GM12892 (cell line): Measurements from ENCODE around the gene LYRM4.

Experiments
- DNase-seq: peaks from one replicate; pipeline ENCODE4 v3.0.0; 2011; ENCODE audit not compliant: insufficient read length
- FAIRE-seq: peaks from 2 replicates; lab custom pipeline; 2011; peaks lifted over from hg19 to GRCh38; lab: Jason Lieb, UNC
- POLR2A ChIP-seq: IDR thresholded peaks from 2 replicates; pipeline ENCODE4 v1.6.1; 2011; ENCODE audit warnings: low read depth, low read length, control low read depth
- POLR2AphosphoS5 ChIP-seq: IDR thresholded peaks from 2 replicates; pipeline ENCODE4 v1.6.1; 2011; ENCODE audit warnings: low read depth, low read length, control low read depth
- TAF1 ChIP-seq: IDR thresholded peaks from 2 replicates; pipeline ENCODE4 v1.6.1; 2011; ENCODE audit warnings: low read depth, mild to moderate bottlenecking, control low read depth, low read length, borderline replicate concordance

The LYRM4 gene

DNA sequence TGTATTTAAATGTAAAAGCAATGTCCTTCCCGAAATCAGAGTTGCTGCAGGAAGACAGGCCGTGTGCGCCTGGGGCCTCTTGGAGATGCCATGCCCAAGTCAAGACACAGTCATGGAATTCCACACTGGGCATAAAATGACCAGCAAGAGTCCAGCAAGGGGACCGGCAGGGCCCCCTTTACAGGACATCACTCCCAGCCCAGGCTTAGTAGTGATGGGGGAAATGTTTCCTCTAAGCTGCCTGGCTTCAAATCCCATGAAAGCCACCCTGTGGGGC lies 177.5 kb downstream of the LYRM4 start:
- no peak for FAIRE-seq
- DNase-seq: no peak
- TF ChIP-seq POLR2AphosphoS5 (no peak), TAF1 (no peak), POLR2A (no peak)

DNA sequence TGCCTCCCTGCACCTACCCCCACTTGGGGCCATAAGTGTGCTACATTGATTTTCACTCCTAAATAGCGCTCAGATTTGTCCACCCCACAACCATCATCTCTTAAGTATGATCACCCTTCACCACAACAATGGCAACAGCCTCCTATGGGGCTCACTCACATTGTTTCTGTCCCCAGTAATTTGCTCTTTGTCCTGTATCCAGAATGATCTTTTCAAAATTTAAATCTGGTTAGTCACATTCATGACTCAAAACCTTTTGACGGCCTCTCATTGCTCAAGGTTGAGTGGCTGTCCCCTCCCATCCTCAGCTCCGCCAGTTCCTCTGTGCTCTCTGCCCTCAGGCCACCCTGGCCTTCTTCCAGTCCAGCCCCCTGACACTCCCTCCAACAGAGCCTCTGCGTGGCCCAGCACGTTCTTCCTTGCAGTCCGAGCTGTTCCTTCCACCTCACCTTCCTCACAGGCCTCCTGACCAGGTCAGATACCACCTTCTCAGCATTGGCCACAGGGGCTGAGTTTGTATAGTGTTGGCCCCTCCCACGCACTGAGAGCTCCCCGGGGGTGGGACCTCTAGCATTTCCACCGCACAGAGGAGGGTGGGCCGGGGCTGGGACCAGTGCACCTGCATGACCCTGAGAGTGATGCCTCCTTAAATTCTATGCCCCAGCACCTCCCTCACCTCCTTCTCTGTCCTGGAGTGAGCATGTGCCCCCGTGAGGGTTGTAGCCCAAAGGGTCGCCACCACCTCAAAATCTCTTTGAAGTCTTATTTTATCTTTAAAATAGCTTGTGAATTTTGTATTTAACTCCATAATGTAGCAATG lies 178.1 kb downstream of the LYRM4 start:
- no peak for FAIRE-seq
- DNase-seq: no peak
- no peak for TF ChIP-seq POLR2A
- TF ChIP-seq TAF1: no peak
- no peak for TF ChIP-seq POLR2AphosphoS5

DNA sequence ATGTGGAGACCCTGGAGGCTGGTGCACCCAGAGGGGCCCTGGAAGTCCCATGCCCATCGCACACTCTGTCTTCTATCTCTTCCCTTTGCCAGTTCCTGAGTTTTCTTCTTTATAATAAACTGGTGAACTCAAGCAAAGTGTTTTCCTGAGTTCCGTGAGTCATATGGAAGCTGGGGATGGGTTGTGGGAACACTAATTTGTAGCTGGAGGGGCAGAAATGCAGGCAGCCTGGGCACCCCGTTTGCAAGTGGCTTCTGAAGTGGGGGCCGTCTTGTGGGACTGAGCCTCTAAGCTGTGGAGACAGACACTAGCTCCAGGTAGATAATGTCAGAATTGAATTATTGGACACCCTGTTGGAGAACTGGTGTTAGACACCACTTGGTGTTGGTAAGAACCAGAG lies 178.8 kb downstream of the LYRM4 start:
- FAIRE-seq (no peak), DNase-seq (no peak)
- TF ChIP-seq POLR2AphosphoS5 (no peak), TAF1 (no peak), POLR2A (no peak)

DNA sequence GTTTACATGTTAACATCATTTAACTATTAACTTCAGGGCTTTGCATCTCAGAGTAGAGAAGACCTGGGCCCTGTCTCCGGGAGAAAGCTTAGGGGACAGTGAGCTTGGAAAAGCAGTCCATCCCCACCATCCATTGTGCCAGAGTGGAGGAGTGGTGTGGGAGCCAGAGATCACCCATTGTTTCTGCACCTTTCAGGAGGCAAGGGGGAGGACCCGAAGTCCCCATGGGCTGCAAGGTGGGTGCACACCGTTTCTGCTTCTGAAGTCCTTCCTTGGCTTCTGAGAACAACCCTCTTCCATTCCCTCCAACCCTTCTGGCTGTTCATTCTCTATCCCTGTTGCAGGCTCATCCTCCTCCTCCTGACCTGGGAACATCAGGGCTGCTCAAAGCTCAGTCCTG lies 179.6 kb downstream of the LYRM4 start:
- DNase-seq (no peak), FAIRE-seq (no peak)

DNA sequence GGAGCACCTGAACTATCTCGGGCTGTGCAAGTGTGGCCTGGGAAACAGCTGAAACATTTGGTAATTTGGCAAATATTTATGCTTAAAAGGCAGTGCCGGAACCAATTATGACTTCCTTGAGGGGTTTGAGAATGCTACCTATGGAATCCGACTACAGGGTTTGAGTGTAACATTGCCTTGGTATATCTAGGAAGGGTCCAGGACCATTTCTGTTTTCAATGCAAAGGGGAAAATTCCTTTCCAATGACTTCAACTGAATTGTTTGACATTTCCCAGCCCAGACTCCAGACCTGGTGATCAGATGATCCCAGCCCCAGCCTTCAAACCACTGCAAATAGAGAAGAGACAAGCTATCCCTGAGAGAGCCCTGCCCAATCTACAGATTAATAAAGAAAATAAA lies 180.2 kb downstream of the LYRM4 start:
- FAIRE-seq: no peak
- DNase-seq: no peak
- TF ChIP-seq POLR2AphosphoS5 (no peak), POLR2A (no peak), TAF1 (no peak)

More for the DNA sequence above, 179.6 kb downstream of the LYRM4 start:
- TF ChIP-seq POLR2AphosphoS5 (no peak), POLR2A (no peak), TAF1 (no peak)

DNA sequence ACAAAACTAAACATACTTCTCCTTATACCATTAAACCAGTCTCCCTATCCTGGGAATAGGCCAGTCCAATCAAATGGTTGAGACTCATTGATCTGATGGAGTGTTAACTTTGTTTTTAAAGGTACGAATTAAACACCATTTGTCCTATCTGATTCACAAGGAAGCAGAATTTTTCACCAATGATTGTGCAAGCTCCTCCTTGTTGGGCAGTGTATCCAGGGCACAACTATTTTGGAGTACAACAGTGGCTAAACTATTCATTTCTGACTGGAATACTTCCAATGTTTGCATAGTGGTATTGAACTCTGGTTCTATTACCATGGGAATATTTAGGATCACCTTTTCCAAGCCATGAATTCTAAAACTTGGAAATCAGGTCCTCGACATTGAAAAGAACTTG lies 181.1 kb downstream of the LYRM4 start:
- no peak for FAIRE-seq
- TF ChIP-seq TAF1: no peak
- no peak for TF ChIP-seq POLR2A
- TF ChIP-seq POLR2AphosphoS5: no peak
- DNase-seq: no peak

DNA sequence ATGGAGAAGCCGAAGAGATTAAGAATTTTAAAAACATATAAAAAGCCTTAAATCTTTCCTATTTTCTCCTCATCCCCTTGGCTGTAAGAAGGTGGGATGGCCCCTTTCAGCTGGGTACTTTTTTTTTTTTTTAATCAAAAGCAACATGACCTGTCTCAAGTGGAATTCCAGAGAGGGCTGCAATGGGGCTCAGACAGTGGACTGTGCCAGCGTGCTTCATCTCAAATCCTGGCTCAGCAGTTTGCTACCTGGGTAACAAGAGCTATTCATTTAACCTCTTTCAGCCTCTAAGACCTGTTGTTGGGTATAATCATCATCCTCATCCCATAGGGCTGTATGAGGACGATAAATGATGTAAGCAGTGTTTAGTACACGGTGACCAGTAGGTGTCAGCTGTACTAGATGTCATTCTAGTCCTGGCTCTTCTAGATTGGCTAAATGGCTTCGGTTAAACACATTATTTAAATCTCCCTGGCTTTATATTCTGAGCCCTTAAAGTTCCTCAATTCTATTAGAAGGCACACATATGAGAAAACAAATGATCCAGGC lies 182.6 kb downstream of the LYRM4 start:
- FAIRE-seq (peak; percentile 77), DNase-seq (no peak)
- TF ChIP-seq POLR2A (no peak), TAF1 (no peak), POLR2AphosphoS5 (no peak)

DNA sequence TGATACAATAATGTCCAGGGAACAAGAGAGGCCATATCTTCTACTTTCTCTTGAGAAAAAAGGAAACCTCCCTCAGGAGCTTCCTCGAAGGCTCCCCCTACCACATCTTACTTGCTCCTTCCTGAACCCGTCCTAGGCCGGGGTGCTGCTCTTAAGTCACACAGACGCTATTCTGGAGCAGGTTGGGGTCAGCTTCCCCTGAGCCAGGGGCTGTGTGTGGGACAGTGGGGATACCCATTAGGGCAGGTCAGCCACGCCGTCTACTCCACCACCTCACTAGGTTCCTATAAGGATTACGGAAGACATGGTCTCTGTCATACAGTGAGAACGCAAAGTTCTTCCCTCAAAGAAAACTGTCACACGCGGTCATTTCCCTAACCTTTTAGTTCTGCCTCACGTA lies 183.8 kb downstream of the LYRM4 start:
- no peak for DNase-seq
- TF ChIP-seq POLR2AphosphoS5: no peak
- no peak for TF ChIP-seq TAF1
- no peak for TF ChIP-seq POLR2A
- no peak for FAIRE-seq

DNA sequence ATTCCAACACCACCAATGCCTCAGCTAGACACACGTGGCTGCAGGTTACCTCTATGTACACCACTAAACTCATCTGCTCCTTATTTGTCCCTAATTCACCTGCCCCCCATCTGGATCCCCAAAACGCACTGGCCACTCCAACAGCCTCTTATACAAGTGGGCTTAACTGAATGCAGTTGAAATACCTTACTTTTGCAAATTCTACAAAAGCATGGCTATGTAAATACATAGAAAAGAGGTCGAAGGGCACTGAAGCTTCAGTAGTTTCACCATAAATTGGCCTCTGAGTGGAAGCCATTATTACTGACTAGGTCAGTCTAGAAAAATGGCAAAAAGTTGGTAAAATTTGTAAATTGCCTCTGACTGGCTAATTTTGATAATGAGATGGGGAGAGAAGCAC lies 186.8 kb downstream of the LYRM4 start:
- DNase-seq: no peak
- TF ChIP-seq POLR2A (no peak), TAF1 (no peak), POLR2AphosphoS5 (no peak)
- FAIRE-seq: no peak

DNA sequence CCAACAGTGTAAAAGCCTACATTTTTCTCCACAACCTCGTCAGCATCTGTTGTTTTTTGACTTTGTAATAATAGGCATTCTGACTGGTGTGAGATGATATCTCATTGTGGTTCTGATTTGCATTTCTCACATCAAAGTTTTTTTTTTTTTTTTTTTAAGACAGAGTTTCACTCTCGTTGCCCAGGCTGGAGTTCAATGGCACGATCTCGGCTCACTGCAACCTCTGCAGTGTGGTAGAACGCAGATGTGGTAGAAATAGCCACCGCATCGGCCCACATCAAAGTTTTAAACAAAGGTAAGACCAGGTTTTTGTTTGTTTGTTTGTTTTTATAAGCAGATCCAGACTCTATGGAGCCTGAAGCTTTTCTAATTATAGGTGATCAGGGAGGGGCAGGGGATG lies 188.3 kb downstream of the LYRM4 start:
- DNase-seq: no peak
- TF ChIP-seq TAF1 (no peak), POLR2A (no peak), POLR2AphosphoS5 (no peak)
- FAIRE-seq: no peak

DNA sequence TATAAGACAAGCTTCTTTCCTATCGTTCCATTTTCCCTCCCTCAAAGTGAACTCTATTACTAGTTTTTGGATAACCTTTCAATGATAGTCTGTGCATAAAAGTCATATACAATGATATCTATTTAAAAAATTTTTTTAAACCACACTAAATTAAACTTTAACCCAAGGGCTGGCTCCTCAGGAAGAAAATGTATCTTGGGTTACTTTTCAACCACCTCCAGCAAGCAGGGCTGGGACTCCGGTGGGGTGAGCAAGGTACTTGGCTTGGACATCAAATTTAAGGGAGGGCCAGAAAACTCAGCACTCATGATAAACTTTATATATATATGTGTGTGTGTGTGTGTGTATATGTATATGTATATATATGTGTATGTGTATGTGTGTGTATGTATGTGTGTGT lies 189.5 kb downstream of the LYRM4 start:
- DNase-seq (no peak), FAIRE-seq (no peak)
- no peak for TF ChIP-seq POLR2A
- no peak for TF ChIP-seq TAF1
- TF ChIP-seq POLR2AphosphoS5: no peak

DNA sequence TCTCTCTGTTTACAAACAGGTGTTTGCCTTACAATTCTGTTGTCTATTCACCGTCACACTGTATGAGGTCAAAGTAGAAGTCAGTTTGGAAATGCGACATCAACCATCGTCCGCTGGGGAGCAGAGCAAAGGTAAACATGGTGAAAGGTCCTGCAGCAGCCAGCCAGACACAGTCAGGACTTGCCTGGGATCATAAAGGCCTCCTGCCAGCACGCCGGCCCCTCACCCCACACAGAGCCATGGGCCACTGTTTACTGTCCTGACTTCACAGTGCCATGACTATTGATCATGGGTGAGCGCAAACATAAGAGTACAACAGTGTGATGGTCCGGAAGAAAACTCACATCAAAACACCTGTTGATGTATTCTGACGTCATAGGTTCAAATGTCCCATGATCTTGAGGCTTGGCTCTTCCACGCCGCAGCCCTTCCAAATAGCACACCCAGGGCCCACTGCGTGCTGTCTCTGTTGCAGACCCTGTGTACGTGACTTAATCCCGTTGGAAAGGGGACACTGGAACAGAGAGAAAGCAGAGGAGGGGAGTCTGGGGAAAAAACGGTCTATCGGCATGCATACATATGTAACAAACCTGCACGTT lies 192.5 kb downstream of the LYRM4 start:
- no peak for TF ChIP-seq POLR2A
- DNase-seq (no peak), FAIRE-seq (no peak)
